ENCODE measurements around the gene NDUFA8.

NDUFA8 gene

DNA sequence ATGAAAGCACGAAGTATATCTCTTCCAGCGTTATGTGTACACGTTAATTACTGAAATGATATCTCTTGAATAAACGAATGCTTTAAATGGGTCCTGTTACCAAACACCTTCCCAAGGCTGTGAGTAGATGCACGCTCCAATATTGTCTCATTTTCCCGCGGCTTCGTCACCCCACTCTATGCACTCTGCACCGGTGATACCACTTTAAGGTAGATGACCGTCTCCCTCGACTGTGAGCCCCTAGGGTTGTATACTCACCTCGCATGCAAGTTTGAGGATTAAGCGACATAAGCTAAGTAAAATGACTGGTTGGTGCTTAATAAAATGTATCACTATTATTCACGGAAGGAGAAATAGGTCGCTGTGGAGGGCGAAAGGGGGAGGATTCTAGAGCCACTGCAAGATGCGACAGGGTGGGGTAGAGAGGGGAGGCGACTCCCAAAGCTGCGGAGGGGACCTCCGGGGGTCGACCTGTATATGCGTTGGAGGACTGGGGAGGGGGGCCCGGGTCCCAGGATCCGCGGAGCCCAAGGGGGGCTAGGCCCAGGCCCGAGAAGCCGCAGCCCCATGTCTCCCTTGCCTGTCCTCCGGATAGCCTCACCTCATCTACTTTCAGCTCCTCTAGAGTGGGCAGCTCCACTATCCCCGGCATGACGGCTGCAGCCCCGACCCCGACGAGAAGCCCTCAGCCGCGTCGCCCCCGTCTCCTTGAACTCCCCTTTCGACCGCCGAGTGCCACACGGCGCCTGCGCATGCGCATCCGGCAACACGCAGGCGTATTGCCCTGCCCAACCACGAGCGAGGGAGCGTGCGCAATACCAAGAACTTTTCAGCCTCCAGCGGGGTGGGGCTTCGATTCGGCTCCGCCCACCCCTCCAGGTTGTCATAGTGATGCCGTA lies at the start of gene NDUFA8, which contains the start of gene MORN5:
TSS of gene NDUFA8 (minus strand) at position 754 of the 899 bp plus-strand sequence. CDS start at position 652, 102 bp downstream.
TSS of gene MORN5 (plus strand) at position 883 of the 899 bp plus-strand sequence. CDS start 65 bp downstream, outside the sequence.
- Mint-ChIP-seq H3K36me3 (no peaks in the 10 kb centered on the region), H3K27ac (peak within 1 kb of the TSS; percentile 97), H3K27me3 (peaks cover 10% of the 10 kb centered on the region), H3K4me1 (peaks cover 24% of the 10 kb centered on the region), H3K9me3 (peaks cover 4% of the 10 kb centered on the region), H3K4me3 (peak within 1 kb of the TSS; percentile 98)
- peak; percentile 94 for ATAC-seq (ENCODE audit: low read depth)
- peak; percentile 95 to 96 for DNase-seq (ENCODE audit: low spot score in 2 of 2)

DNA sequence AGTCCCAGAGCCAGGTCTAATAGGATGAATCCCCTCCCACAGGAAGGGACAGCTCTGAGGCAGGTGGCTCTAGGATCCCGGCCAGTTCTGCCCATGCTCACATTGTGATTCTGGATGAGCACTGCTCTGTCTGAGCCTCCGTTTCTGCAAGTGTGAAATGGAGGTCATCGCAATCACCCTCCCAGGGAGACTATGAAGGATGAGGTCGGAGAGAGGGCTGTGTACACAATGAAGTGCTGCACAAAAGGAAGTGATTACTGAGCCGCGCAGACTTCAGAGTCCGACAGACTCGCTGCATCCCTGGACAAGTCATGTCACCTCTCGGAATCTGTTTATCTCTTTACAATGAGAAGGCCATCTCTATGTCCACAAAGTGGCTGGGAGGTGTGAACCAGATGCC lies 47.5 kb upstream of the NDUFA8 start:
- DNase-seq (ENCODE audit: low spot score in 2 of 2) (no peak), ATAC-seq (ENCODE audit: low read depth) (no peak)
- H3K4me3 Mint-ChIP-seq = no peak overlapping the region
- H3K9me3 Mint-ChIP-seq = no peaks in the 10 kb centered on the region
- peaks cover 17% of the 10 kb centered on the region for H3K27me3 Mint-ChIP-seq
- no peaks in the 10 kb centered on the region for H3K4me1 Mint-ChIP-seq
- no peak overlapping the region for H3K27ac Mint-ChIP-seq
- H3K36me3 Mint-ChIP-seq = no peaks in the 10 kb centered on the region

DNA sequence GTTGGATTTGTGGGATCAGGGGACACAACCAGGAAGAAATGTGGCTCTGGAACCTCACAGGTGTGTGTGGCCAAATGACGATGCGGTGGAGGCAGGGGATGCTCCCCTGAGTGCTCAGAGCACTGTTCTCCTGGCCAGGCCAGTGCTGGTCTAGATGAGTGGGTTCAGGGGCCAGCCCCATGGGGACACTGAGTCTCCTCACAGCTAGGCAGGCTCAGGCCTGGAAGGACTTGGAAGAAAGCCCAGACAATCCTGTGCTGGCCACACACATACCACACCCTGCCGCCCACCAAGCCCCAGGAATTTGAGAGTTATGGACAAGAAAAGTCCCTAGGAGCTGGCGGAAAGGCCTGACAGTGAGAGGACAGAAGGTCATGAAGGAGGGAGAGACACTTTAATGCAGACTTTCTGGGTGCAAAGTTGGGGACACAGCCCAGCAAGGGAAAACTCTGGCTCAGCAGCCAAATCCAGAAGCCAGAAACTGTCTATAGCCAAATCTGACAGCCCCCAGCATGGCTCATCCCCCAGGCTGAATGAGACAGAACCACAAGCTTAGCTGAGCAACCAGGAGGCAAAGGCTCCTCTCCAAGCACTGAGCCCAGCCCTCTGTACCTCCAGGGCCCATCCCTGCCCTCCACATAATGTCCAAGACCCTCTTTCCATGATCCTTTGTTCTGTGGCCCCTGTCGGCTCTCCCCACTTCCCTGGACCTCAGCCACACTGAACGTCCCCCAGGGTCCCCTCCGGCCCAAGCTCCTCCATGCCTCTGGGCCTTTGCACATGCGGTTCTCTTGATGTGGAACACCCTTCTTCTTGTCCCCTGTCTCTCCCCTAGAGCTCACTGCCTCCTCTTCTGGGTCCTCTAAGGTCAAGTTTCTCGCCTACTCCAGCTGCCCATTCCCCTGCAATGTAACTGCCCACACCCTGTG lies 46.8 kb upstream of the NDUFA8 start:
- ATAC-seq (ENCODE audit: low read depth) = no peak
- no peaks in the 10 kb centered on the region for H3K4me1 Mint-ChIP-seq
- peaks cover 16% of the 10 kb centered on the region for H3K27me3 Mint-ChIP-seq
- no peak overlapping the region for H3K4me3 Mint-ChIP-seq
- no peaks in the 10 kb centered on the region for H3K9me3 Mint-ChIP-seq
- H3K36me3 Mint-ChIP-seq = no peaks in the 10 kb centered on the region
- no peak overlapping the region for H3K27ac Mint-ChIP-seq
- DNase-seq (ENCODE audit: low spot score in 2 of 2) = no peak

GRCh38 chr9:122205176-122205575 lies 45.6 kb upstream of the NDUFA8 start:
- no peak for DNase-seq (ENCODE audit: low spot score in 2 of 2)
- ATAC-seq (ENCODE audit: low read depth) = no peak
- Mint-ChIP-seq H3K9me3 (no peaks in the 10 kb centered on the region), H3K4me3 (no peak overlapping the region), H3K36me3 (no peaks in the 10 kb centered on the region), H3K27ac (no peak overlapping the region), H3K27me3 (peaks cover 12% of the 10 kb centered on the region), H3K4me1 (no peaks in the 10 kb centered on the region)

DNA sequence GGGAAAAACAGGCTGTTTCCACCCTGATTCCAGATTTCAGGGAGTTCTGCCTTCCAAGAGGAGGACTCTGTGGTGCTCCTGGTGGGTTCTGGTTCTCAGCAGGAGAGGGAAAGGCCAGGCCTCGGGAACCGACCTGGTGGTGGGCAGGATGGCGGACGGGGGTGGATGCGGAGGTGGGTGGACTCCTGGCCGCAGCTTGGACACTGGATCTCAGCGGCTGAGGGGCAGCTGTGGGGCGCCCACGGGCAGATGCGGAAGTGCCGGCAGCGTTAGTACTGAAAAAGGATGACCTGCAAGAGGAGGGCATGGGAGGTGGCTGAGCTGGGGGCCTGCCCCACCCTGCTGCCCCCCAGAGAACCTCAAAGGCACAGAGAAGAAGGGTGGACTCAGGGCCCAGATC lies 44.9 kb upstream of the NDUFA8 start:
- ATAC-seq (ENCODE audit: low read depth) = no peak
- H3K4me3 Mint-ChIP-seq = no peak overlapping the region

GRCh38 chr9:122204055-122204454 lies 44.5 kb upstream of the NDUFA8 start:
- no peaks in the 10 kb centered on the region for H3K9me3 Mint-ChIP-seq
- H3K4me1 Mint-ChIP-seq = no peaks in the 10 kb centered on the region
- H3K27ac Mint-ChIP-seq = no peak overlapping the region
- peaks cover 10% of the 10 kb centered on the region for H3K27me3 Mint-ChIP-seq
- H3K36me3 Mint-ChIP-seq = no peaks in the 10 kb centered on the region
- DNase-seq (ENCODE audit: low spot score in 2 of 2) (no peak), ATAC-seq (ENCODE audit: low read depth) (no peak)
- H3K4me3 Mint-ChIP-seq = no peak overlapping the region

More for the DNA sequence above, 44.9 kb upstream of the NDUFA8 start:
- DNase-seq (ENCODE audit: low spot score in 2 of 2) = no peak
- Mint-ChIP-seq H3K36me3 (no peaks in the 10 kb centered on the region), H3K27ac (no peak overlapping the region), H3K4me1 (no peaks in the 10 kb centered on the region), H3K27me3 (peaks cover 10% of the 10 kb centered on the region), H3K9me3 (no peaks in the 10 kb centered on the region)

GRCh38 chr9:122202111-122202510 lies 42.5 kb upstream of the NDUFA8 start:
- H3K27me3 Mint-ChIP-seq = peaks cover 11% of the 10 kb centered on the region
- ATAC-seq (ENCODE audit: low read depth) (no peak), DNase-seq (ENCODE audit: low spot score in 2 of 2) (no peak)
- H3K36me3 Mint-ChIP-seq = no peaks in the 10 kb centered on the region
- H3K4me3 Mint-ChIP-seq = no peak overlapping the region
- no peaks in the 10 kb centered on the region for H3K9me3 Mint-ChIP-seq
- no peak overlapping the region for H3K27ac Mint-ChIP-seq
- H3K4me1 Mint-ChIP-seq = no peaks in the 10 kb centered on the region

- Mint-ChIP-seq H3K4me1 (no peaks in the 10 kb centered on the region), H3K4me3 (no peak overlapping the region), H3K27ac (no peak overlapping the region), H3K36me3 (no peaks in the 10 kb centered on the region), H3K9me3 (no peaks in the 10 kb centered on the region), H3K27me3 (peaks cover 10% of the 10 kb centered on the region)
- ATAC-seq (ENCODE audit: low read depth) = no peak
- DNase-seq (ENCODE audit: low spot score in 2 of 2) = no peak
These were observed 42.1 kb upstream of the NDUFA8 start for GRCh38 chr9:122201641-122202040.

GRCh38 chr9:122200960-122201595 lies 41.5 kb upstream of the NDUFA8 start:
- no peak for ATAC-seq (ENCODE audit: low read depth)
- H3K9me3 Mint-ChIP-seq = no peaks in the 10 kb centered on the region
- H3K4me3 Mint-ChIP-seq = no peak overlapping the region
- peaks cover 10% of the 10 kb centered on the region for H3K27me3 Mint-ChIP-seq
- H3K36me3 Mint-ChIP-seq = no peaks in the 10 kb centered on the region
- no peaks in the 10 kb centered on the region for H3K4me1 Mint-ChIP-seq
- no peak for DNase-seq (ENCODE audit: low spot score in 2 of 2)
- no peak overlapping the region for H3K27ac Mint-ChIP-seq

DNA sequence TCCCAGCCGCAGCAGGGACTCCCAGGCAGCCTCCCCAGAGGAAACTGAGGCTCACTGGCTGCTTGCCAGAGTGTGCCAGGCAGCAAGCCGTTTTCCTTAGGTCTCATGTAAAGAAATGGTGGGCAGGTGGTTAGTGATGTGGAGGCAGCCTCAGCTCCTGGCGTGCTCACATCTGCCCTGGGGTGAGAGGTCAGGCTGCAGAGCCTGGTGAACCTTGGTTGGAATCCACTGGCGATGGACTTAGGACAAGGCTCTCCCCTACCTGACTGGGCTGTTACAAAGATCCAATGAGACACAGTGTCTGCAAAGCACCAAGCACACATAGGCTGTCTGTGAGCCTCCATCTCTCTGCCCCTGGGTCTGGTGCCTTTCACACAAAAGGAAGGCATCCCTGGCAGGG lies 38.3 kb upstream of the NDUFA8 start:
- Mint-ChIP-seq H3K27ac (no peak overlapping the region), H3K36me3 (no peaks in the 10 kb centered on the region), H3K27me3 (peaks cover 14% of the 10 kb centered on the region), H3K9me3 (no peaks in the 10 kb centered on the region), H3K4me3 (no peak overlapping the region), H3K4me1 (no peaks in the 10 kb centered on the region)
- no peak for ATAC-seq (ENCODE audit: low read depth)
- no peak for DNase-seq (ENCODE audit: low spot score in 2 of 2)

DNA sequence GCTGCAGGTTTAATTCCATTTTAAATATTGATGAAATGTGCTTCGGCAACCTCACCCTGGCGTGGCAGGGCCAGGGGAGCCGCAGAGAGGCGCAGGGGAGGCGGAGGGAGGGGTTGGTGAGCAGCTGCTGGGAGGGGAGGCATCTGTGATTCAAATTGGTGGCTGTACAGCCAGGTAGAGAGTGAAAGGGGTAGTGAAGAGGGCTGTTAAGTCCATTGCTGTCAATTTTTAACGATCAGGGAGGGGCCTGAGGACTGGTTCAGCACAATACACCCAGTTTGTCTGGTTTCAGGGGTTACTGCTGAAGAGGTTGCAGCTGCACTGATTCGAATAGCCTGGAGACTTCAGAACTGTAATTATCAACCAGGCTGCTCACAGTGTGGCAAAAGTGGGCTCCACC lies 37.8 kb upstream of the NDUFA8 start:
- DNase-seq (ENCODE audit: low spot score in 2 of 2) (no peak), ATAC-seq (ENCODE audit: low read depth) (no peak)
- Mint-ChIP-seq H3K9me3 (no peaks in the 10 kb centered on the region), H3K27me3 (peaks cover 14% of the 10 kb centered on the region), H3K36me3 (no peaks in the 10 kb centered on the region), H3K27ac (no peak overlapping the region), H3K4me3 (no peak overlapping the region), H3K4me1 (no peaks in the 10 kb centered on the region)

DNA sequence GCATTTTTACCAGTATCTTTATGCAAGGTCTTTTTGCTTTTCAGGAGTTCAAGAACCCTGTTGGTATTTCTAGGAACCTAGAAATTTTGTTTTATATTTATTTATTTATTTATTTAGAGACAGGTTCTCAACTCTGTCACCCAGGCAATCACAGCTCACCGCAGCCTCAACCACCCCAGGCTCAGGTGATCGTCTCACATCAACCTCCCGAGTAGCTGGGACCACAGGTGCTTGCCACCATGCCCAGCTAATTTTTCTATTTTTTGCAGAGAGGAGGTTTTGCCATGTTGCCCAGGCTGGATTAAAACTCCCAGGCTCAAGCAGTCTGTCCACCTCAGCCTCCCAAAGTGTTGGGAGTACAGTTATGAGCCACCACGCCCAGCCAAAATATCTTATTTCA lies 36.3 kb upstream of the NDUFA8 start:
- DNase-seq (ENCODE audit: low spot score in 2 of 2) (no peak), ATAC-seq (ENCODE audit: low read depth) (no peak)
- H3K9me3 Mint-ChIP-seq = no peaks in the 10 kb centered on the region
- no peak overlapping the region for H3K27ac Mint-ChIP-seq
- no peak overlapping the region for H3K4me3 Mint-ChIP-seq
- peaks cover 14% of the 10 kb centered on the region for H3K27me3 Mint-ChIP-seq
- no peaks in the 10 kb centered on the region for H3K4me1 Mint-ChIP-seq
- no peaks in the 10 kb centered on the region for H3K36me3 Mint-ChIP-seq

DNA sequence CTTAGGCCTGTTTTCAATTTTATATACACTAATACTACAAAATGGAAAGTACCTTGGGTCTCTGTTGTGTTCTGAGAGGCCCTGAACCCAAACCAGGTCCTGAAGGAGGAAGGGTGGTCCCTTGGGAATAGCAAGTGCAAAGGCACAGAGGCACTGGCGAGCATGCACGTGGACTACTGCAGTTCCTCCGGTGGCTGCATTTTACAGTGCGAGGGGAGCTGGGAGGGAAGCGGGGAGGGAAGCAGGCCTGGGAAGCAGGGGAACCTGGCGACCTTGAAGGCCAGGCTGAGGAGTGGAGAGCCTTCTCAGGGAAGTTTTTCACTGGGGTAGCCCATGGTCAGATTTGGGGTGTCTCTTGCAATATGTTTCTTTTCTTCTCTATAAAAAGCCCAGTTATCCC lies 34.1 kb upstream of the NDUFA8 start:
- no peak for ATAC-seq (ENCODE audit: low read depth)

More for the DNA sequence above, 34.1 kb upstream of the NDUFA8 start:
- no peak overlapping the region for H3K27ac Mint-ChIP-seq
- H3K4me1 Mint-ChIP-seq = no peaks in the 10 kb centered on the region
- peaks cover 14% of the 10 kb centered on the region for H3K27me3 Mint-ChIP-seq
- H3K4me3 Mint-ChIP-seq = no peak overlapping the region
- H3K36me3 Mint-ChIP-seq = no peaks in the 10 kb centered on the region
- no peak for DNase-seq (ENCODE audit: low spot score in 2 of 2)
- no peaks in the 10 kb centered on the region for H3K9me3 Mint-ChIP-seq
